ENCODE results near the gene MINDY1. TPM values are rescaled to one million over a fixed set of nuclear protein-coding genes. Genes with fewer than 3 reads are reported as not detected.

Gene MINDY1
- total RNA-seq, 1 donor from 2014 or later: 19.2 TPM

GRCh38 chr1:150969626-150970025 lies 37.1 kb downstream of the MINDY1 start:
- Mint-ChIP-seq H3K4me3 (no peak overlapping the region), H3K9me3 (no peaks in the 10 kb centered on the region), H3K4me1 (peaks cover 49% of the 10 kb centered on the region), H3K27me3 (ENCODE audit: low read depth) (no peaks in the 10 kb centered on the region), H3K27ac (ENCODE audit: unreplicated experiment) (no peak overlapping the region), H3K36me3 (ENCODE audit: low read depth) (peaks cover 28% of the 10 kb centered on the region)
- TF ChIP-seq CTCF (conservative IDR thresholded peaks at IDR 0.05): no peak
- DNase-seq (ENCODE audit: low read depth, low spot score): no peak

GRCh38 chr1:150968491-150968890 lies 38.2 kb downstream of the MINDY1 start:
- peak overlapping the region; percentile 70 for H3K4me3 Mint-ChIP-seq

GRCh38 chr1:150967936-150968335 lies 38.8 kb downstream of the MINDY1 start:
- TF ChIP-seq CTCF (conservative IDR thresholded peaks at IDR 0.05): no peak
- H3K4me3 Mint-ChIP-seq: peak overlapping the region; percentile 70
- no peak overlapping the region for H3K27ac Mint-ChIP-seq (ENCODE audit: unreplicated experiment)
- no peaks in the 10 kb centered on the region for H3K9me3 Mint-ChIP-seq
- H3K36me3 Mint-ChIP-seq (ENCODE audit: low read depth): peaks cover 40% of the 10 kb centered on the region
- H3K4me1 Mint-ChIP-seq: peaks cover 41% of the 10 kb centered on the region
- no peak for DNase-seq (ENCODE audit: low read depth, low spot score)
- no peaks in the 10 kb centered on the region for H3K27me3 Mint-ChIP-seq (ENCODE audit: low read depth)

More at GRCh38 chr1:150968491-150968890, 38.2 kb downstream of the MINDY1 start:
- no peak overlapping the region for H3K27ac Mint-ChIP-seq (ENCODE audit: unreplicated experiment)
- H3K9me3 Mint-ChIP-seq: no peaks in the 10 kb centered on the region
- no peaks in the 10 kb centered on the region for H3K27me3 Mint-ChIP-seq (ENCODE audit: low read depth)
- TF ChIP-seq CTCF (conservative IDR thresholded peaks at IDR 0.05): no peak
- peaks cover 46% of the 10 kb centered on the region for H3K4me1 Mint-ChIP-seq
- no peak for DNase-seq (ENCODE audit: low read depth, low spot score)
- peaks cover 36% of the 10 kb centered on the region for H3K36me3 Mint-ChIP-seq (ENCODE audit: low read depth)

GRCh38 chr1:150966011-150966410 lies 40.7 kb downstream of the MINDY1 start:
- TF ChIP-seq CTCF (conservative IDR thresholded peaks at IDR 0.05): no peak
- H3K27me3 Mint-ChIP-seq (ENCODE audit: low read depth): no peaks in the 10 kb centered on the region
- no peaks in the 10 kb centered on the region for H3K9me3 Mint-ChIP-seq
- no peak overlapping the region for H3K27ac Mint-ChIP-seq (ENCODE audit: unreplicated experiment)
- H3K4me1 Mint-ChIP-seq: peaks cover 21% of the 10 kb centered on the region
- DNase-seq (ENCODE audit: low read depth, low spot score): no peak
- peaks cover 52% of the 10 kb centered on the region for H3K36me3 Mint-ChIP-seq (ENCODE audit: low read depth)
- H3K4me3 Mint-ChIP-seq: no peak overlapping the region

- no peak for DNase-seq (ENCODE audit: low read depth, low spot score)
- TF ChIP-seq CTCF (conservative IDR thresholded peaks at IDR 0.05): no peak
- H3K36me3 Mint-ChIP-seq (ENCODE audit: low read depth): peaks cover 53% of the 10 kb centered on the region
- H3K4me3 Mint-ChIP-seq: peak overlapping the region; percentile 59
- H3K9me3 Mint-ChIP-seq: no peaks in the 10 kb centered on the region
- H3K4me1 Mint-ChIP-seq: peaks cover 17% of the 10 kb centered on the region
- H3K27ac Mint-ChIP-seq (ENCODE audit: unreplicated experiment): no peak overlapping the region
- no peaks in the 10 kb centered on the region for H3K27me3 Mint-ChIP-seq (ENCODE audit: low read depth)
Measured at GRCh38 chr1:150965605-150966004, 41.1 kb downstream of the MINDY1 start.

GRCh38 chr1:150964164-150964489 lies 42.6 kb downstream of the MINDY1 start:
- no peak overlapping the region for H3K27ac Mint-ChIP-seq (ENCODE audit: unreplicated experiment)
- no peaks in the 10 kb centered on the region for H3K9me3 Mint-ChIP-seq
- H3K4me3 Mint-ChIP-seq: peak overlapping the region; percentile 14

More at GRCh38 chr1:150964164-150964489, 42.6 kb downstream of the MINDY1 start:
- Mint-ChIP-seq H3K4me1 (peaks cover 11% of the 10 kb centered on the region), H3K36me3 (ENCODE audit: low read depth) (peaks cover 61% of the 10 kb centered on the region), H3K27me3 (ENCODE audit: low read depth) (no peaks in the 10 kb centered on the region)
- TF ChIP-seq CTCF (conservative IDR thresholded peaks at IDR 0.05): no peak
- no peak for DNase-seq (ENCODE audit: low read depth, low spot score)
